H1 (cell line): Measurements from ENCODE around the gene CRTC2. TPM values are rescaled to one million over a fixed set of nuclear protein-coding genes. Genes with fewer than 3 reads are reported as not detected.
A peak's percentile ranks its signal among the peaks of the same experiment; 100 is the strongest.

Experiments
- ASH2L ChIP-seq: fragments of 200-600, 300-600 bp; sonication (generic); IDR thresholded peaks from one replicate; pipeline ENCODE4 v1.7.1; 2017; ENCODE audit warnings: low read length
- BACH1 ChIP-seq: IDR thresholded peaks from 2 replicates; pipeline ENCODE4 v1.6.1; 2012; ENCODE audit warnings: low read length, improper control_type of control experiment
- BCL11A ChIP-seq, 2 experiments: IDR thresholded peaks; one replicate each; pipeline ENCODE4 v1.6.1; 2011; ENCODE audit warnings: low read depth in 2 of 2, low read length in 2 of 2, mild to moderate bottlenecking in 2 of 2
- CEBPB ChIP-seq: IDR thresholded peaks from 2 replicates; pipeline ENCODE4 v1.6.1; 2012; ENCODE audit warnings: low read depth, low read length
- CHD1 ChIP-seq: IDR thresholded peaks from 2 replicates; pipeline ENCODE4 v1.6.1; 2012; ENCODE audit warnings: low read depth, low read length, improper control_type of control experiment
- CHD2 ChIP-seq: IDR thresholded peaks from 2 replicates; pipeline ENCODE4 v1.6.1; 2012; ENCODE audit warnings: low read length, improper control_type of control experiment
- EGR1 ChIP-seq: IDR thresholded peaks from 2 replicates; pipeline ENCODE4 v1.6.1; 2011; ENCODE audit warnings: low read depth, low read length, borderline replicate concordance
- GTF2F1 ChIP-seq: IDR thresholded peaks from 2 replicates; pipeline ENCODE4 v1.6.1; 2012; ENCODE audit warnings: low read depth, low read length, improper control_type of control experiment, borderline replicate concordance
- HDAC2 ChIP-seq, 2 experiments: fragments of 300-600 bp in 1 of 2; sonication (generic) in 1 of 2; IDR thresholded peaks; 2 replicates each; pipeline ENCODE4 v1.6.1; 2011 to 2012; ENCODE audit warnings: low read depth in 2 of 2, low read length in 2 of 2, mild to moderate bottlenecking in 2 of 2, moderate library complexity in 2 of 2, borderline replicate concordance in 1 of 2, inconsistent platforms in 1 of 2
- HDAC6 ChIP-seq: IDR thresholded peaks from one replicate; pipeline ENCODE4 v1.7.1; 2012; ENCODE audit warnings: low read depth, mild to moderate bottlenecking, inconsistent platforms, low read length, moderate library complexity
- JUND ChIP-seq: IDR thresholded peaks from 2 replicates; pipeline ENCODE4 v1.6.1; 2011; ENCODE audit warnings: mild to moderate bottlenecking, improper control_type of control experiment, low read length
- MAFK ChIP-seq: IDR thresholded peaks from 2 replicates; pipeline ENCODE4 v1.6.1; 2012; ENCODE audit warnings: low read depth, mild to moderate bottlenecking, improper control_type of control experiment, low read length
- POLR2A ChIP-seq, 2 experiments: IDR thresholded peaks; 1 replicate in 1 of 2; 2 replicates in 1 of 2; pipeline ENCODE4 v1.6.1; 2011; ENCODE audit warnings: low read depth in 2 of 2, low read length in 2 of 2, mild to moderate bottlenecking in 2 of 2; ENCODE audit errors: control extremely low read depth in 1 of 2
- POU5F1 ChIP-seq: IDR thresholded peaks from 2 replicates; pipeline ENCODE4 v1.6.1; 2011; ENCODE audit warnings: low read depth, mild to moderate bottlenecking, low read length, moderate library complexity
- RAD21 ChIP-seq, 2 experiments: IDR thresholded peaks in 1 of 2; conservative IDR thresholded peaks in 1 of 2; 2 replicates each; pipeline ENCODE4 v1.6.1; 2011; ENCODE audit warnings: low read depth in 2 of 2, low read length in 2 of 2, improper control_type of control experiment in 1 of 2, inconsistent platforms in 1 of 2, mild to moderate bottlenecking in 1 of 2, moderate library complexity in 1 of 2
- RNF2 ChIP-seq: fragments of 200-900, 300-1000 bp; sonication (generic); IDR thresholded peaks from 2 replicates; pipeline ENCODE4 v1.7.1; 2016; ENCODE audit warnings: borderline replicate concordance, low read depth, mild to moderate bottlenecking, antibody characterized with exemption, low read length; ENCODE audit not compliant: poor library complexity, severe bottlenecking; ENCODE audit errors: missing control alignments
- SUZ12 ChIP-seq: fragments of 200-600 bp; sonication (generic); IDR thresholded peaks from 2 replicates; pipeline ENCODE4 v1.6.1; 2012; ENCODE audit warnings: mild to moderate bottlenecking, inconsistent platforms, low read length, moderate library complexity, mixed read lengths
- TAF1 ChIP-seq: IDR thresholded peaks from 2 replicates; pipeline ENCODE4 v1.6.1; 2011; ENCODE audit warnings: mild to moderate bottlenecking, low read depth, low read length
- TAF7 ChIP-seq: optimal IDR thresholded peaks from 2 replicates; pipeline ENCODE3; 2011; ENCODE audit warnings: low read depth, mild to moderate bottlenecking, inconsistent platforms, low read length, moderate library complexity, borderline replicate concordance
- ZNF274 ChIP-seq: IDR thresholded peaks from 2 replicates; pipeline ENCODE4 v1.7.0; 2012; ENCODE audit warnings: low read length, borderline replicate concordance; ENCODE audit errors: extremely low read depth
- polyA plus RNA-seq, 7 experiments: library from polyadenylated mRNA; depleted of rRNA in 3 of 7; stranded (reverse) in 5 of 7; unstranded in 2 of 7; fragments of >200 nt in 5 of 7; fragments of 200-250 nt in 2 of 7; gene quantifications; 1 replicate in 5 of 7; 2 replicates in 1 of 7; 4 replicates in 1 of 7; pipeline versions ENCODE4 v1.2.1 to v1.2.3, GENCODE V29; 2011 to 2013; ENCODE audit warnings: missing spikeins in 2 of 7, mixed read lengths in 2 of 7
- total RNA-seq: library from RNA; stranded (reverse); fragmentation: NEBNext Ultra II Directional; extraction: Animal tissue kit (Norgen Biotek cat#: 25700); gene quantifications from 2 replicates; pipeline ENCODE4 v1.2.1, GENCODE V29; 2021
- TF ChIP-seq, protein P1 (sequence below), 3 experiments: IDR thresholded peaks; 1 replicate in 2 of 3; 2 replicates in 1 of 3; pipeline versions ENCODE4 v1.5.1 to v1.6.1; 2011; ENCODE audit warnings: low read length in 3 of 3, mild to moderate bottlenecking in 3 of 3, inconsistent platforms in 2 of 3, low read depth in 1 of 3, moderate library complexity in 1 of 3; ENCODE audit not compliant: insufficient read depth in 1 of 3; ENCODE audit errors: control extremely low read depth in 1 of 3

The CRTC2 gene
- total and polyA plus RNA-seq, 2 of the 8 experiments (the other 6 are each of a cell fraction or from before 2014, with no cell fraction given) = 28.6 to 34.3 TPM

DNA sequence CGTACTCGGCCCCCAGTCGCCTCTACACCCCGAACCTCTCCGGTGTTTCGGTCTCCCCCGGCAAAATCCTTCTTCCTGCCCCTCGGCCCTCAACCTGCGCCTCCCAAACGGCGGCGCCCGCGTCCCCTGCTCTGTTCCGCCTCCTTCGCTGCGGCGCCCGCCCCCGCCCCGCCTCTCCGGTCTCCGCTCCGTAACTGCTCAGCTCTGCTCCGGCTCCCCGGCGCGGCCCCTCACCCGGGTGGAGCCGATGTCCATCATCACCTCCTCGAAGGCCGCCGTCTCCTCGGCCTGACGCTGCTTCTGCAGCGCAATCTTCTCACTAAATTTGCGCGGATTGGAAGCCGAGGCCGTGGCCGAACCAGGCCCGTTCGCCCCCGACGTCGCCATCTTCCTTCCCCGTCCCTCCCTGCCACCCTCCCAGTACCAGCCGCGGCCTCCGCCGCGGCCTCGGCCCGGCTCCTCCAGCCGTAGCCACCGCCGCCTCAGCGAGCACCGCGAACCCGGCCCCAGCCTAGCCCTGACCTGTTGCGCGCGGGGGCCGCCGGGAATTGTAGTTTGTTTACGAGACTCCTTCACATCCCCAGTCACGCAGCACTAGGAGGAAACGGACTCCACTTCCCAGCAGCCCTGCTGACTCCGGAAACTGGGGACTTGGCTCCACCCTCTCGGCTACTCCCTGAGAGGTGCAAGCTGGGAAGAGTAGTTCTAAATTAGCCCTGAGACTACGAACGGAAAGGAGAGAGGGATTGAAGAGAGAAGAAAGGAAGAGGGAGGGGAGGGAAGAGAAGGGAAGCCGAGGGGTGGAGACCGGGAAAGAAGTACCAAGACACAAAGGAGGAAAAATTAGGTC is at the start of gene CRTC2 (continued):
- peak; percentile 29; the same call in 1 of the 2 replicates for TF ChIP-seq EGR1
- TF ChIP-seq RNF2 = no peak
- TF ChIP-seq MAFK = no peak
- TF ChIP-seq, protein P1, sequence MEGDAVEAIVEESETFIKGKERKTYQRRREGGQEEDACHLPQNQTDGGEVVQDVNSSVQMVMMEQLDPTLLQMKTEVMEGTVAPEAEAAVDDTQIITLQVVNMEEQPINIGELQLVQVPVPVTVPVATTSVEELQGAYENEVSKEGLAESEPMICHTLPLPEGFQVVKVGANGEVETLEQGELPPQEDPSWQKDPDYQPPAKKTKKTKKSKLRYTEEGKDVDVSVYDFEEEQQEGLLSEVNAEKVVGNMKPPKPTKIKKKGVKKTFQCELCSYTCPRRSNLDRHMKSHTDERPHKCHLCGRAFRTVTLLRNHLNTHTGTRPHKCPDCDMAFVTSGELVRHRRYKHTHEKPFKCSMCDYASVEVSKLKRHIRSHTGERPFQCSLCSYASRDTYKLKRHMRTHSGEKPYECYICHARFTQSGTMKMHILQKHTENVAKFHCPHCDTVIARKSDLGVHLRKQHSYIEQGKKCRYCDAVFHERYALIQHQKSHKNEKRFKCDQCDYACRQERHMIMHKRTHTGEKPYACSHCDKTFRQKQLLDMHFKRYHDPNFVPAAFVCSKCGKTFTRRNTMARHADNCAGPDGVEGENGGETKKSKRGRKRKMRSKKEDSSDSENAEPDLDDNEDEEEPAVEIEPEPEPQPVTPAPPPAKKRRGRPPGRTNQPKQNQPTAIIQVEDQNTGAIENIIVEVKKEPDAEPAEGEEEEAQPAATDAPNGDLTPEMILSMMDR (IDR thresholded peaks at IDR 0.05; ENCODE audit: control extremely low read depth in 1 of 3, insufficient read depth in 1 of 3, low read depth in 1 of 3, low read length in 3 of 3) = no peak
- TF ChIP-seq GTF2F1 = no peak
- TF ChIP-seq ASH2L = peak; percentile 83
- TF ChIP-seq BACH1 = no peak
- TF ChIP-seq POLR2A (IDR thresholded peaks at IDR 0.05; ENCODE audit: control extremely low read depth in 1 of 2, low read depth in 2 of 2, low read length in 2 of 2) = peak in 1 of 2 experiments; percentile 37; a peak in 2 of 3 replicates
- no peak for TF ChIP-seq CEBPB
- TF ChIP-seq TAF7 = peak; percentile 81
- no peak for TF ChIP-seq CHD2
- TF ChIP-seq JUND = no peak
- no peak for TF ChIP-seq HDAC6
- no peak; a peak in 1 of 4 replicates for TF ChIP-seq RAD21 (IDR thresholded peaks at IDR 0.05 in 1 of 2, conservative IDR thresholded peaks at IDR 0.05 in 1 of 2; ENCODE audit: low read depth in 2 of 2, low read length in 2 of 2)
- no peak for TF ChIP-seq SUZ12
- no peak for TF ChIP-seq POU5F1
- peak; percentile 71 for TF ChIP-seq TAF1
- TF ChIP-seq HDAC2 (IDR thresholded peaks at IDR 0.05; ENCODE audit: borderline replicate concordance in 1 of 2, low read depth in 2 of 2, low read length in 2 of 2) = no peak
- no peak for TF ChIP-seq CHD1
- TF ChIP-seq ZNF274 = no peak
- no peak for TF ChIP-seq BCL11A (IDR thresholded peaks at IDR 0.05; ENCODE audit: low read depth in 2 of 2, low read length in 2 of 2)
